H1 (cell line): ENCODE results near the gene CHRNA5. TPM values are rescaled to one million over a fixed set of nuclear protein-coding genes. Genes with fewer than 3 reads are reported as not detected.

Experiments
- BRCA1 ChIP-seq: IDR thresholded peaks from 2 replicates; pipeline ENCODE4 v1.6.1; 2012; ENCODE audit warnings: low read depth, low read length, improper control_type of control experiment
- CHD7 ChIP-seq: fragments of 300-600 bp; sonication (generic); IDR thresholded peaks from 2 replicates; pipeline ENCODE4 v1.7.1; 2012; ENCODE audit warnings: low read length, moderate library complexity, mild to moderate bottlenecking, inconsistent platforms; ENCODE audit not compliant: insufficient replicate concordance
- CTCF ChIP-seq, 3 experiments: IDR thresholded peaks; 1 replicate in 2 of 3; 2 replicates in 1 of 3; pipeline versions ENCODE4 v1.5.1 to v1.6.1; 2011; ENCODE audit warnings: low read length in 3 of 3, mild to moderate bottlenecking in 3 of 3, inconsistent platforms in 2 of 3, low read depth in 1 of 3, moderate library complexity in 1 of 3; ENCODE audit not compliant: insufficient read depth in 1 of 3; ENCODE audit errors: control extremely low read depth in 1 of 3
- KDM5A ChIP-seq: fragments of 200-600 bp; IDR thresholded peaks from 2 replicates; pipeline ENCODE4 v1.7.1; 2012; ENCODE audit warnings: mild to moderate bottlenecking, low read length, inconsistent platforms, mixed read lengths
- NRF1 ChIP-seq: IDR thresholded peaks from 2 replicates; pipeline ENCODE4 v1.6.1; 2011; ENCODE audit warnings: mild to moderate bottlenecking, low read depth, low read length, improper control_type of control experiment
- POLR2A ChIP-seq, 2 experiments: IDR thresholded peaks; 1 replicate in 1 of 2; 2 replicates in 1 of 2; pipeline ENCODE4 v1.6.1; 2011; ENCODE audit warnings: low read depth in 2 of 2, low read length in 2 of 2, mild to moderate bottlenecking in 2 of 2; ENCODE audit errors: control extremely low read depth in 1 of 2
- RFX5 ChIP-seq: IDR thresholded peaks from 2 replicates; pipeline ENCODE4 v1.6.1; 2011; ENCODE audit warnings: low read depth, low read length, improper control_type of control experiment, borderline replicate concordance
- SRF ChIP-seq: IDR thresholded peaks from 2 replicates; pipeline ENCODE4 v1.6.1; 2011; ENCODE audit warnings: mild to moderate bottlenecking, low read depth, low read length, moderate library complexity
- ZNF274 ChIP-seq: IDR thresholded peaks from 2 replicates; pipeline ENCODE4 v1.7.0; 2012; ENCODE audit warnings: low read length, borderline replicate concordance; ENCODE audit errors: extremely low read depth
- polyA plus RNA-seq, 7 experiments: library from polyadenylated mRNA; depleted of rRNA in 3 of 7; stranded (reverse) in 5 of 7; unstranded in 2 of 7; fragments of >200 nt in 5 of 7; fragments of 200-250 nt in 2 of 7; gene quantifications; 1 replicate in 5 of 7; 2 replicates in 1 of 7; 4 replicates in 1 of 7; pipeline versions ENCODE4 v1.2.1 to v1.2.3, GENCODE V29; 2011 to 2013; ENCODE audit warnings: missing spikeins in 2 of 7, mixed read lengths in 2 of 7
- total RNA-seq: library from RNA; stranded (reverse); fragmentation: NEBNext Ultra II Directional; extraction: Animal tissue kit (Norgen Biotek cat#: 25700); gene quantifications from 2 replicates; pipeline ENCODE4 v1.2.1, GENCODE V29; 2021

Gene CHRNA5
- total and polyA plus RNA-seq, 2 of the 8 experiments (the other 6 are each of a cell fraction or from before 2014, with no cell fraction given): 13.5 to 31.4 TPM

- TF ChIP-seq CHD7 (no peak), BRCA1 (no peak), POLR2A (IDR thresholded peaks at IDR 0.05; ENCODE audit: control extremely low read depth in 1 of 2, low read depth in 2 of 2, low read length in 2 of 2) (no peak), NRF1 (no peak), SRF (no peak), CTCF (IDR thresholded peaks at IDR 0.05; ENCODE audit: control extremely low read depth in 1 of 3, insufficient read depth in 1 of 3, low read depth in 1 of 3, low read length in 3 of 3) (no peak), KDM5A (no peak), RFX5 (no peak), ZNF274 (no peak)
These were observed 48.7 kb downstream of the CHRNA5 start (continued) for GRCh38 chr15:78614021-78614420.
